Astrocyte (in vitro differentiated cells and primary cell): ENCODE results near the gene MYO1F. TPM values are rescaled to one million over a fixed set of nuclear protein-coding genes. Genes with fewer than 3 reads are reported as not detected.
"Not testable (repeated sequence)": the region's sequence is repeated elsewhere in the genome, so short reads cannot be mapped to it uniquely, and the experiment has no call there.

ENCODE experiments used
- DNase-seq: peaks from one replicate; pipeline ENCODE4 v3.0.0-alpha.2; 2010; ENCODE audit warnings: low read depth
- FAIRE-seq: peaks from 2 replicates; lab custom pipeline; 2011; peaks lifted over from hg19 to GRCh38; lab: Jason Lieb, UNC
- H2AFZ ChIP-seq: 2 replicates; pipeline ENCODE4 v1.6.0; 2012; ENCODE audit warnings: low read depth, low read length, inconsistent platforms
- H3K27ac ChIP-seq: 2 replicates; pipeline ENCODE4 v1.5.1; 2011; ENCODE audit warnings: low read depth, low read length, inconsistent platforms
- H3K27me3 ChIP-seq: 2 replicates; pipeline ENCODE4 v1.6.0; 2011; ENCODE audit warnings: low read length, inconsistent platforms; ENCODE audit not compliant: insufficient read depth
- H3K36me3 ChIP-seq: 2 replicates; pipeline ENCODE4 v1.5.1; 2011; ENCODE audit warnings: low read length, inconsistent platforms; ENCODE audit not compliant: insufficient read depth
- H3K4me1 ChIP-seq: 2 replicates; pipeline ENCODE4 v1.5.1; 2011; ENCODE audit warnings: low read length, inconsistent platforms; ENCODE audit not compliant: insufficient read depth
- H3K4me2 ChIP-seq: 2 replicates; pipeline ENCODE4 v1.6.0; 2012; ENCODE audit warnings: low read length, inconsistent platforms
- H3K4me3 ChIP-seq: 2 replicates; pipeline ENCODE4 v1.5.1; 2011; ENCODE audit warnings: low read depth, mild to moderate bottlenecking, low read length, inconsistent platforms; ENCODE audit not compliant: insufficient read depth
- H3K79me2 ChIP-seq: 2 replicates; pipeline ENCODE4 v1.6.0; 2012; ENCODE audit warnings: mild to moderate bottlenecking, low read length, inconsistent platforms; ENCODE audit not compliant: insufficient read depth
- H3K9ac ChIP-seq: 2 replicates; pipeline ENCODE4 v1.6.0; 2012; ENCODE audit warnings: mild to moderate bottlenecking, low read length, inconsistent platforms
- H3K9me3 ChIP-seq: 2 replicates; pipeline ENCODE4 v1.5.1; 2012; ENCODE audit warnings: low read depth, mild to moderate bottlenecking, low read length, inconsistent platforms; ENCODE audit not compliant: insufficient read depth
- H4K20me1 ChIP-seq: 2 replicates; pipeline ENCODE4 v1.6.0; 2012; ENCODE audit warnings: low read length, inconsistent platforms; ENCODE audit not compliant: insufficient read depth
- H3K27ac Mint-ChIP-seq: one replicate; pipeline ENCODE4 v1.8.0; 2021; ENCODE audit warnings: mild to moderate bottlenecking, mixed read lengths; ENCODE audit not compliant: unreplicated experiment
- H3K27me3 Mint-ChIP-seq: one replicate; pipeline ENCODE4 v1.8.0; 2021; ENCODE audit warnings: low read depth, mixed read lengths; ENCODE audit not compliant: unreplicated experiment
- H3K36me3 Mint-ChIP-seq: one replicate; pipeline ENCODE4 v1.8.0; 2021; ENCODE audit warnings: low read depth, mixed read lengths; ENCODE audit not compliant: unreplicated experiment
- H3K4me1 Mint-ChIP-seq: one replicate; pipeline ENCODE4 v1.8.0; 2021; ENCODE audit warnings: low read depth, mixed read lengths; ENCODE audit not compliant: unreplicated experiment
- H3K4me3 Mint-ChIP-seq: one replicate; pipeline ENCODE4 v1.8.0; 2021; ENCODE audit warnings: mild to moderate bottlenecking, moderate library complexity, mixed read lengths; ENCODE audit not compliant: unreplicated experiment
- H3K9me3 Mint-ChIP-seq: one replicate; pipeline ENCODE4 v1.8.0; 2021; ENCODE audit warnings: mild to moderate bottlenecking, mixed read lengths; ENCODE audit not compliant: unreplicated experiment
- CTCF ChIP-seq: IDR thresholded peaks from 2 replicates; pipeline ENCODE4 v1.5.1; 2011; ENCODE audit warnings: low read depth, mild to moderate bottlenecking, inconsistent platforms, low read length, moderate library complexity; ENCODE audit not compliant: insufficient read depth
- EZH2 ChIP-seq: IDR thresholded peaks from 2 replicates; pipeline ENCODE4 v1.6.1; 2012; ENCODE audit warnings: mild to moderate bottlenecking, low read length, inconsistent platforms; ENCODE audit not compliant: insufficient read depth
- total RNA-seq: library from RNA; stranded (reverse); gene quantifications from 2 replicates; pipeline ENCODE4 v1.2.1, GENCODE V29; 2021

The MYO1F gene
- total RNA-seq, 1 donor from 2014 or later: 0.23 TPM

GRCh38 chr19:8518536-8518935 lies 58.7 kb downstream of the MYO1F start:
- Mint-ChIP-seq H3K36me3 (no peaks in the 10 kb centered on the region), H3K27ac (no peak overlapping the region), H3K4me3 (no peak overlapping the region), H3K9me3 (no peaks in the 10 kb centered on the region), H3K27me3 (no peaks in the 10 kb centered on the region), H3K4me1 (peaks cover 7% of the 10 kb centered on the region)
- H3K9me3 ChIP-seq: no peaks in the 10 kb centered on the region
- H3K4me3 ChIP-seq: no peak overlapping the region
- H3K36me3 ChIP-seq: no peaks in the 10 kb centered on the region
- no peak overlapping the region for H3K27ac ChIP-seq
- H3K4me1 ChIP-seq: peaks cover under 1% of the 10 kb centered on the region
- no peaks in the 10 kb centered on the region for H4K20me1 ChIP-seq
- no peak overlapping the region for H3K4me2 ChIP-seq
- no peak for TF ChIP-seq CTCF
- TF ChIP-seq EZH2: no peak
- FAIRE-seq (no peak), DNase-seq (no peak)
- no peaks in the 10 kb centered on the region for H3K79me2 ChIP-seq
- H3K9ac ChIP-seq: no peak overlapping the region
- no peaks in the 10 kb centered on the region for H3K27me3 ChIP-seq
- no peak overlapping the region for H2AFZ ChIP-seq

- H3K27me3 ChIP-seq: no peaks in the 10 kb centered on the region
- TF ChIP-seq EZH2 (no peak), CTCF (no peak)
- no peaks in the 10 kb centered on the region for H3K36me3 ChIP-seq
- H2AFZ ChIP-seq: no peak overlapping the region
- H3K79me2 ChIP-seq: peaks cover 3% of the 10 kb centered on the region
- FAIRE-seq (no peak), DNase-seq (no peak)
- H3K9me3 ChIP-seq: no peaks in the 10 kb centered on the region
- no peaks in the 10 kb centered on the region for H3K9me3 Mint-ChIP-seq
- no peak overlapping the region for H3K4me3 ChIP-seq
- H3K4me2 ChIP-seq: no peak overlapping the region
- H3K27ac ChIP-seq: no peak overlapping the region
- peaks cover 10% of the 10 kb centered on the region for H3K4me1 Mint-ChIP-seq
- H3K36me3 Mint-ChIP-seq: no peaks in the 10 kb centered on the region
- H3K4me3 Mint-ChIP-seq: no peak overlapping the region
- peaks cover 7% of the 10 kb centered on the region for H3K4me1 ChIP-seq
- H3K27ac Mint-ChIP-seq: no peak overlapping the region
- no peak overlapping the region for H3K9ac ChIP-seq
- H4K20me1 ChIP-seq: no peaks in the 10 kb centered on the region
- H3K27me3 Mint-ChIP-seq: no peaks in the 10 kb centered on the region
Measured at GRCh38 chr19:8517551-8518442, 59.4 kb downstream of the MYO1F start.

DNA sequence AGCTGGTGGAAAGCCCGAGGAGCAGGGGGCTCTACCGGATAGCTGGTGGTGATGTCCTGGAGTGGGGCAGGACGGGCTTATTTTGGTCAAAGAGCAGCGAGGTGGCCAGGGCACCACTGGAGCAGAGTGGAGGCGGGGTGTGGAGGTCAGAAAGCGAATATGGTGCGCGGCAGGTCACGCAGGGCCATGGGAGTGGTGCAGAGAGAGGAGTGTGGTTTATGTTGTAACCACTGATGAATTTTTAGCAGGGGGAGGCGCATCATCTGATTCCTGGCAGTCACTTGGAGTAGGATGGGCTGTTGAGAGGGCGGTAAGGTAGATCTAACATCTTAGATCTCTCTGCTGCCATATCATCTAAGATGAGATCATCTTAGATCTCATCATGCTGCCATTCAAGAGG lies 61.9 kb downstream of the MYO1F start:
- no peaks in the 10 kb centered on the region for H3K36me3 Mint-ChIP-seq
- no peak for FAIRE-seq
- Histone ChIP-seq H2AFZ (no peak overlapping the region), H3K4me3 (no peak overlapping the region), H3K27me3 (no peaks in the 10 kb centered on the region), H3K9me3 (no peaks in the 10 kb centered on the region), H3K36me3 (no peaks in the 10 kb centered on the region), H3K4me1 (peaks cover 7% of the 10 kb centered on the region), H3K4me2 (no peak overlapping the region), H4K20me1 (no peaks in the 10 kb centered on the region), H3K27ac (no peak overlapping the region), H3K79me2 (peaks cover 3% of the 10 kb centered on the region), H3K9ac (no peak overlapping the region)
- DNase-seq: no peak
- peaks cover 10% of the 10 kb centered on the region for H3K4me1 Mint-ChIP-seq
- H3K9me3 Mint-ChIP-seq: no peaks in the 10 kb centered on the region
- peak overlapping the region; percentile 64 for H3K4me3 Mint-ChIP-seq
- H3K27ac Mint-ChIP-seq: peak overlapping the region; percentile 38
- TF ChIP-seq EZH2 (no peak), CTCF (no peak)
- no peaks in the 10 kb centered on the region for H3K27me3 Mint-ChIP-seq

GRCh38 chr19:8514505-8515009 lies 62.7 kb downstream of the MYO1F start:
- H3K4me1 Mint-ChIP-seq, DNase-seq, H4K20me1 ChIP-seq, H3K79me2 ChIP-seq, H3K27me3 ChIP-seq, H3K9me3 ChIP-seq, H3K36me3 ChIP-seq, H3K9me3 Mint-ChIP-seq, FAIRE-seq, H3K4me1 ChIP-seq, H3K36me3 Mint-ChIP-seq, H3K27me3 Mint-ChIP-seq: not testable (repeated sequence)
- peak overlapping the region; percentile 86 for H3K4me3 Mint-ChIP-seq
- H2AFZ ChIP-seq: peak overlapping the region; percentile 100
- H3K27ac ChIP-seq: peak overlapping the region; percentile 100
- peak overlapping the region; percentile 100 for H3K9ac ChIP-seq
- peak overlapping the region; percentile 79 for H3K4me3 ChIP-seq
- peak overlapping the region; percentile 96 for H3K27ac Mint-ChIP-seq
- H3K4me2 ChIP-seq: peak overlapping the region; percentile 91
